HG02588 (cell line): ENCODE results near the gene CCDC85C.
"Not testable (repeated sequence)": the region's sequence is repeated elsewhere in the genome, so short reads cannot be mapped to it uniquely, and the experiment has no call there.

Source experiments
- ATAC-seq: cut with Tn5 transposase; IDR thresholded peaks from one replicate; pipeline ENCODE4 v1.9.1; 2021; ENCODE audit warnings: mild to moderate bottlenecking, moderate library complexity; ENCODE audit not compliant: unreplicated experiment

The CCDC85C gene

DNA sequence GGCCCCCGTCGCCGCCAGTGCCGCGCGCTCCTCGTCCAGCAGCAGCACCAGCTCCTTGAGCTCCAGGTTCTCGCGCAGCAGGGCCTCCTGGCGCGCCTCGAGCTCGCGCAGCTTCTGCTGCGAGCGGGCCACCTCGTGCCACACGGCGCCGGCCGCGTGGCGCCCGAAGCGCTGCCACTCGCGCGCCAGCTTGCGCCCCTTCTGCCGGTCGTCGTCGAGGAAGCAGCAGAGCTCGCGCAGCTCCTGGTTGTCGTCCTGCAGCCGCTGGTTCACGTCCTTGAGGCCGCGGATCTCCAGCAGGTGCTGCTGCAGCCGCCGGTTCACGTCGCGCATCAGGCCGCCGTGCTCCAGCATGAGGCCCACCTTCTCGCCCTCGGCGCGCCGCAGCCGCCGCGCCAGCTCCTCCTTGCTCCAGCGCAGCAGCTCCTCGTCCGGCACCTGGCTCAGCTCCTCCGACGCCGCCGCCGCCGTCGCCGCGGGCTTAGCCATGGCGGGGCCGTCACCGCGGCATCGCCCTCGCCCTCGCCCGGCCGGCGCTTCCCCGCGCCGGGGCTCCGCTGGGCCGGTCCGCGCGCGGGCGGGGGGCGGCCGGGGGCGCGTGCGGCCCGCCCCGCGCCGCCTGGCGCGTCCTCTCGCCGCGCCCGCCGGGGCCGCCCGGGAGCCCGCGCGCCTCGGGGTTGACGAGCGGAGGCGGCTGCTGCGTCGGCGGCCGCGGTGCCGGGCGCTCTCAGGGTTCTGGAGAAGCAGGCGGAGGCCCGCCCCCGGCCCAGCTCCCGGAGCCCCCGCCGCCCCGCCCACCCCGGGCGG is at the start of gene CCDC85C:
Gene CCDC85C (minus strand): TSS at position 737 of the 807 bp plus-strand sequence. CDS start 248 bp downstream, at position 489.
- no peak for ATAC-seq

DNA sequence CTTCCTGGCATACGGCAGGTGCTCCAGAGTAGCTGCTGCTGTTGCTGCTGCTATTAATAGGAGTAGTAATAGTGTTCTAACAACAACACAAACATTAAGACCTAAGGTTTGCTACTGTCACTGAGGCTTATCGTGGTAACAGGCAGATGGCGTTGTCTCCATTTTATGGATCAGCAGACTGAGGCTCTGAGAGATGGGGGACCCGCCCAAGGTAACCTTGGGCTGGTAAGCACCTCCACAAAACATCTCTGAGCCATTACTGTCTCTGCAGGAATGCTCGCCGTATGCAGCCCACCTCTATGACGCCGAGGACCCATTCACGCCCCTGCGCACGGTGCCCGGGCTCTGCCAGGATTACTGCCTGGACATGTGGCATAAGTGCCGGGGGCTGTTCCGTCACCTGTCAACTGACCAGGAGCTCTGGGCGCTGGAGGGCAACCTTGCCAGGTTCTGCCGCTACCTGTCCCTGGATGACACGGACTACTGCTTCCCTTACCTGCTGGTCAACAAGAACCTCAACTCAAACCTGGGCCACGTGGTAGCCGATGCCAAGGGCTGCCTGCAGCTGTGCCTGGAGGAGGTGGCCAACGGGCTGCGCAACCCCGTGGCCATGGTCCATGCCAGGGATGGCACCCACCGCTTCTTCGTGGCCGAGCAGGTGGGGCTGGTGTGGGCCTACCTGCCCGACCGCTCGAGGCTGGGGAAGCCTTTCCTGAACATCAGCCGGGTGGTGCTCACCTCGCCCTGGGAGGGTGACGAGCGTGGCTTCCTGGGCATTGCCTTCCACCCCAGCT is 48.1 kb upstream of the CCDC85C start:
- no peak for ATAC-seq

DNA sequence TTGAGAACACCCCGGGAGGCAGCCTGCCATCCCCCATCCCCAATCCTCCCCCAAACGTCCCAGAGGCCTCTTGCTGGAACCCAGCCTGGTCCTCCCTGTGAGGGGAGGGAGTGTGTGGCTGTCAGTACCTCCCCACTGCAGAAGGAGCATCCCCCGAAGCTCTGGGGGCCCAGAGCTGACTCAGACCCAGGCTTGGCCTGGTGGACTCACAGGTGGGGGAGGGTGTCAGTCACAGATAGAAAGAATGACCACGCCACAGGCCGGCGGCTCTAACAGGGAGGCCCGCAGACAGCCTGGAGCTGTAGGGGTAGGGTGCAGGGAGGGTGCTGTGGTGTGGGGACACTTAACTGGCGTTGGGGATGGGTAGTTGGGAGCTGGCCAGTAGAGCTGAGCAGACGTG is 46.2 kb upstream of the CCDC85C start:
- no peak for ATAC-seq

DNA sequence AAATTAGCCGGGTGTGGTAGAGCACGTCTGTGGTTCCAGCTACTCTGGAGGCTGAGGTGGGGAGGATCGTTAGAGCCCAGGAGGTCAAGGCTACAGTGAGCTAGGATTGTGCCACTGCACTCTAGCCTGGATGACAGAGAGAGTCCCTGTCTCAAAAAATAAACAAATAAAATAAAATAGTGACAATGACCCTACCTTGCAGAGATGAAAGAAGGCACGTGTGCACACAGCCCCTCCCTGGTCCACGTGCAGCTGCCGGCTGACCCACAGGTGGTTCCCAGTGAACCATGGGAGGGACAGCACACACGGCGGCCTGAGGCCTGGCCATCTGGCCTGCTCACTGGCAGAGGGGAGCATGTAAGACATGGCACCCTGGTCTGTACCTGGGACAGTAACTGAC is 45.6 kb upstream of the CCDC85C start:
- no peak for ATAC-seq

DNA sequence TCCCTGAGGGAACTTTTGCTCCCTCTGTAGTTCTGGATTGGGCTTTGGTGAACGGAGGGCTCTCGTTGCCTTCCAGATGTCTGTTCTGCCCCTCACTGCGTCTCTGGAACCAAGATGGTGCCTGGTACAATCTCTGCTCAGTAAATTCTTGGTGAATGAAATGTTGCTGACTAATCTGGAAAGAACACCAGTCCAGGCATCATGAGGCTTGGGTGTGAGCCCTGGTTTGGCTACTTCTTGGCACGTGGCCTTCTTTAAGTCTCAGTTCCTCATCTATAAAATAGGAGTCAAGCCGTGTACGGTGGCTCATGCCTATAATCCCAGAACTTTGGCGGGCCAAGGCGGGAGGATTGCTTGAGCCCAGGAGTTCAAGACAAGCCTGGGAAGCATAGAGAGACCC is 45.2 kb upstream of the CCDC85C start:
- ATAC-seq = no peak

DNA sequence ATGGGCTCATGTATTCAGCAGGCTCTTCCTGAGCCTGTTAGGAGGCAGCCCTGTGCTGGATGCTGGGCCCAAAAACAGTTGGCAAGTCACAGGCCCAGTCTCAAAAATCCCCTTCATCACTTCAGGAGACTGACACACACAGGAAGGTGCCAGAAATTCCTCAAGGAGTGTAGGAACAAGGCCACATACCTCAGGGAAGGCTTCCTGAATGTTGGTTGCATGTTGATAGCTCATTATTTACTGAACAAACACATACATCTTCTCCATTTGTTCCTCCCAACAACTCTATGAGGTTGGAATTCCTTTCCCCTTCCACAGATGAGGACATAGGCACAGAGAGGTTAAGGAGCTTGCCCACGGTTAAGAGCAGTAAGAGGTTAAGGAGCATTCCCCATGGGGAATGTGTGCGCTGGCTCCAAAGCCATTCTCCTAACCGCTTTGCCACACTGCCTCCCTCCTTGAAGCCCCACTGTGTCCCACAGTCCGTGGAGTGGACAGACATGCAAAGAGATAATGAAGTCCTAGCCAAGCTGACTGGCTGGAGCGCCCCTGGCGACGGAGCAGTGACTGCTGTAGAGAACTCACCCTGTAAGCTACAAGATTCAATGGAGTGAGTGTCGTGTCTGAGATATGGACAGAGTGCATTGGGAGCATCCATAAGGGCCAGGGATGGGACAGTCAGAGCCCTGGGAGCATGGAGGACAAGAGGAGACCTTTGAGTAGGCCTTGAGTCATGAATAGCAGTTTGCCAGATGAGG is 44.2 kb upstream of the CCDC85C start:
- ATAC-seq = no peak

DNA sequence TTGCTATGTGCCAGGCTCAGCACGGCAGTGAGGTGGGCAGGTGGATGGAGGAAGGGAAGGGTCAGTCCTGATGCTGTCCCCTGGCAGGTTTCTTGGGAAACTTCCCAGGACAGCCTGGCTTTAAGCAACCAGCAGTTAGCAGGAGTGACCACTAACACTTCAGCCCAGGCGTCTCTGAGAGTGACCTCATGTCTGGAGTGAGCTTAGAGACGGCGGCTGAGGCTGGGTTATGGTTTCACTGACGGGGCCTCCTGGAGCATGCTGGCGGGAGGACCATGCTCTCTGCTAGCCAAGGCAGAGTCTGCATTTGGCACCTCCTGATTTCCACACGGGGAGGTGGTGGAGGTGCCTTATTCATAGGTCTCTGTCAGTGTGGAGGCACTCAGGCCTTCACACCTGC is 43.4 kb upstream of the CCDC85C start:
- ATAC-seq = no peak

DNA sequence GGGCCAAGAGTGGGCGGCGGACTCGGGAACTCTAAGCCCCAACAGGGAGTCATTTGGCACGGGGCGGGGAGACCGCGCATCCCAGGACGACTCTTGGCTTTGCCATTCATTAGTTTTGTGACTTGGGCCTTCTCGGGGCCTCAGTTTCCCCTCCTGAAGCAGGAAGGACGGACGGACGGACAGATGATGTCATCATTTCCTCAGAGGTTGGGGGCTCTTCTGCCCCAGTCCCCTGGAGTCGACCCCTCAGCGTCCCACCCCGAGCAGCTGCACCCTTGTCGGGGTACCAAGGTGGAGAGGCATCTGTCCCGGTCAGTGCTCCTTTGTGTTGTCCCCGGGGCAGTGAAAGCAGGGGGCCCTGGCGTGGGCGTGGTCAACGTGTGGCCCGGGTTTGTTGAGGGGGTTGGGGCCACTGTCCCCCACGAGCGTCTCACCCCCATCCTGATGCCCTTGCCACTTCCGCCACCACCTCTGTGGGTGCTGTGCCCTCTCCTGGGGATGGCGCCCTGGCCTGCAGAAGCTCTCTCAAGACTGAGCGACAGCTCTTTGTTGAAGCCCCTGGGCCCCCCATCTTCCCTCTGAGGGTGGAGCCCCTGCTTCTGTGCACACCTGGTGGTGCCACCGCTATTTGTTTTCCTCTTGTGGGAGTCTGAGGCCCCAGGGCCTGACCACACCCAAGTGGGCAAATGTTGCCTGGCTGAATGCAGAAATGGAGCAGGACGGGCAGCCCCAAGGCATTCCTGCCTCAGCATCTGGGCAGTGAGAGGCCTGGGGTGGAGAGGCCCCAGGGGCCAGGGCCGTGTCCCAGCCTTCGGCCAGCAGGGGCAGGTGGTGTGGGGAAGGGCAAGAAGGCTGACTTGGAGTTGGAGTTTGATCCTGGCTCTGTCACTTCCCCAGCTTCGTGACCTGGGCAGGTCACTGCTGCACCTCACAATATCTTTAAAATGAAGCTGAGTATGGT is 41.8 kb upstream of the CCDC85C start:
- no peak for ATAC-seq

DNA sequence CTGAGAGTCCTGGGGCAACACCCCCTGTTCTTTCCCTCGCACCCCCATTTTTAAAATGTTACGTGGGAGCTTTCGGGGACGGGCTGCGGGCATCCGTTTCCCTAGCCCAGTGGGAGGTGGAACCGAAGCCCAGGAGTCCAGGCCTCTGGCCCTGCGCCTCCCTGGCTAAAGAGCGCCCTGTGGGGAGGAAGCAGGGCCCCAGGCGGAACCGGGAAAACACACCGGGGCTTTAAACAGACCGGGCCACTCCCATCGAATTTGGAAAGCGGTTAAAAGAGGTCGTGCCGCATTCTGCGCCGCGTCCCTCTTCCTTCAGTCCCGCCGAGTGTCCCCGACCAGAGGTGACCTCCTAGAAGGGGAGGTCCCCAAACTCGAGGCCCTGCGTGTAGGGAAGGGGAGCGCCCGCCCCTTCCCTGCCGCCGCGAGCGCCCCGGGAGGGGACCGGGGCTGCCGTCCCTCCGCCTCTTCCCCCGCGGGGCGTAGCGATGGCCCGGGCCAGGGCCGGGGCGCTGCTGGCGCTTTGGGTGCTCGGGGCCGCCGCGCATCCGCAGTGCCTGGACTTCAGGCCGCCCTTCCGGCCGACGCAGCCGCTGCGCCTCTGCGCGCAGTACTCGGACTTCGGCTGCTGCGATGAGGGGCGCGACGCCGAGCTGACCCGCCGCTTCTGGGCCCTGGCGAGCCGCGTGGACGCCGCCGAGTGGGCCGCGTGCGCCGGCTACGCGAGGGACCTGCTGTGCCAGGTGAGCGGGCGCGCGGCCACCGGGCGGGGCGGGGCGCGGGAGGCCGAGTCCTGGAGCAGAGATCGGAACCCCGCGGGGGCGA is 40.9 kb upstream of the CCDC85C start, which contains the start of gene HHIPL1:
Gene HHIPL1 (plus strand): TSS at position 407 of the 822 bp plus-strand sequence. CDS start 79 bp downstream, at position 486.
- ATAC-seq = no peak

DNA sequence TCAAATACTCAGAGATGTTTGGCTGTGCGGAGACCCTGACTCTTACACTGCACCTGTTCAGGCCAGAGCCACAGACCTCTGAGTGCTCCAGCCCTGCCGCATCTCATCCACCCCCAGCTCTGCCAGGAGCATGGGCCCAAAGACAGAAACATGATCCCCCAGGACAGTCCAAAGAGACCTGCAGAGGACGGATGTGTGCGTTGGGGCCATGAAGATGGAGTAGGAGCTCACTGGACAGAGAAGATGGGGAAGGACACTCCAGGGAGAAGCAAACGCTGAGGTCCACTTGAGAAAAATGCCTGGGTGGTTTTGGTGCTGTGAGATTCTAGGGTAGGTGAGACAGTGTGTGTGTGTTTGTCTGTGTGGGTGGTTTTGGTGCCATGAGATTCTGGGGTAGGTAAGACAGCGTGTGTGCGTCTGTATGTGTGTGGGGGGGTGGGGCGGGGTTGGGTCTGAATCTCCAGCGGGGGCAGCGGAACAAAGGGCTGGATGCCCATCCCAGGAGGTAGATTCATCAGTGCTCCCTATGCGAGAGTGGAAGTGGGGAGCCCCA is 40.1 kb upstream of the CCDC85C start:
- ATAC-seq = no peak

DNA sequence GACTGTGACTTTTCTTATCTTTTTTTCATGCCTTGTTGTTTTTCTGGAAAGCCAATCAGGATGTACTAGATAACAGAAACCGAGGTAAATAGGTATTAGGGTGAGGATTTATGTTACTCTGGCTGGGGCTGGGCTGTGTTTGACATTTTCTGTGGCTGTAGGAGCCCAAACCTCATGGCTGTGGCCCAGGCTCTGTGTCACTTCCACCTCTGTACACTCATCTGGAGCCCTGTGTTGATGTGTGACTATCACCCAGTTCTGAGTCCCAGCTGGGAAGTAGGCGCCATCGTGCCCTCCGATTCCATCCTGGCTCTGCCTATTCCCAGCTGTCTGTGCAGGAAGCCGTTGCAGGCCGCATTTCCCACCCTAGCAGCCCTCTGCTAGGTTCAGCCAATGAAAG is 39.3 kb upstream of the CCDC85C start:
- ATAC-seq = no peak

DNA sequence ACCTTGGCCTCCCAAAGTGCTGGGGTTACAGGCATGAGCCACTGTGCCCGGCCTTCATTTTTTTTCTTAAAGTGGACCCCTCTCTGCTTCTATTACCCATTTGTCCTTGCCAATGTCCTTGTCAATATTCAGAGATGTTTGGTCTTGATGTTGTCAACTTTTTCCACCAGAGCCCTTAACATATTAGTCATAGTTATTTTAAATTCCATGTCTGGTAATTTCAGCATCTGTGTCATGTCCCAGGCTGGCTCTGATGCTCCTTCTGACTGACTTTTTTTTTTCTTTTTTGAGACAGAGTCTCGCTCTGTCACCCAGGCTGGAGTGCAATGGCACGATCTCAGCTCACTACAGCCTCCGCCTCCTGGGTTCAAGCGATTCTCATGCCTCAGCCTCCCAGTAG is 38.8 kb upstream of the CCDC85C start:
- not testable (repeated sequence) for ATAC-seq

DNA sequence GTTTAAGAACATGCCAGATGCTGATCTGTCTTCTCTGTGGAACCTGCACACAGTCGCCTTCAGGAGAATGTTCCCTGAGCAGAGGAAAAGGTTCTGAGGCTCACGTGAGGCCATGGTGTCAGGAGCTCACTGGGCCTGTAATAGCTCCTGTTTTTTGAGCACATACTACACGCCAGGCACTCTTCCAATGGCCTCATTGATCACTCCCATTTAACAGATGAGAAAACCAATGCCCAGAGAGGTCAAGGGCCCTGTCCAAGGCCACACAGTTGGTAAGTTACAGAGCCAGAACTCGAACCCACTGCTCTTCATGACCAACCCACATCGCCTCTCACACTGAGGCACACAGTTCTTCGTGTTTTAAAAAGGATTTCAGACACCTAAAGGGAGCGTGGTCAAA is 33.6 kb upstream of the CCDC85C start:
- no peak for ATAC-seq

DNA sequence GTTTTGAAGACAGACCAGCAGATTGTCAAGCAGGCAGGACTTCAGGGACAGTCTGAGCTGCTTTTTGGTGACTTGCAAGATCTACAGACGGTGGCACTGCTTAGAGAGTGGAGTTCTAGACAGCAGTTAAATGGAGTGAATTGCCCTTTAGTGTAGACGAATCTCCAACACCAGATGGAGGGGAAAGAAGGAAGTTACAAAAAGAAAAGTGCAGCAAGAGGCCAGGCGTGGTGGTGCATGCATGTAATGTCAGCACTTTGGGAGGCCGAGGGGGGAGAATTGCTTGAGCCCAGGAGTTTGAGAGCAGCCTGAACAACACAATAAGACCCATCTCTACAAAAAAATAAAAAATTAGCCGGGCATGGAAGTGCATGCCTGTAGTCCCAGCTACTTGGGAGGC is 32.5 kb upstream of the CCDC85C start:
- ATAC-seq = no peak

DNA sequence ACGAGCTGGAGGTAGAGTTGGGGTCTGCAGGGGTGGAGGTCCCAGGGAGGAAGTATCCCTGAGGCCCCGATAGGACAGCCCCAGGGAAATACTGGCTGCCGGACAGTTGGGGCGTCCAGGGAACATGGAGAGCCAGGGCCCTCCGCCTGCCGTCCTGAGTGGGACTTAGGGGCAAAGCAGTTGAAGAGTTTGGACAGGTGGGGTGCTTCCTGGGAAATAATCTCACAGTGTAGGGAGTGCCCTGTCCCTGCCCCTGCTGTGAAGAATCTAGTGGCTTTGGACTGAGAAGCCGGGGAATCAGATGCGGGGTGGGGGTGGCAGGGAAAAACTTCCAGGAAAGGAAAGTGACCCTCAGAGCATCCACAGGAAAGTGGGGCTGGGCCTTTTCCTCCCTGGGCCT is 31.1 kb upstream of the CCDC85C start:
- no peak for ATAC-seq

DNA sequence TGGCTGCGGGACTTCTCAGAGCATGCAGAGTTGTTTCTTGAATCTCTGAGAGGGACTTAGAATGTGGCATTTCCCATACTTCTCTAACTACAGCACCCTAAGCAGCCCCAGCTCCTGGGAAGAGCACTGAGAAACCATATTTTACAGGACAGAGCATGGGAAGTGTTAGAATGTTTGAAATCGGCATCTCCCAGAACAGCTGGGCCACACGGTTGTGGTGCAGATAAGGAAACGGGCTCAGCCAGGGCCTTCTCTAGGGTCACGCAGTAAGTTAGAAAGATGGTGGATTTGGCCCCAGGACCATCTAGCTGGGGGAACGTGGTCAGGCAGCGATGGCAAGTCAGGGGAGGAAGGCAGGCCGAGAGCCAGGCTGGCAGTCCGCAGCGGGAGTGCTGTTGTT is 30.4 kb upstream of the CCDC85C start:
- ATAC-seq = no peak

DNA sequence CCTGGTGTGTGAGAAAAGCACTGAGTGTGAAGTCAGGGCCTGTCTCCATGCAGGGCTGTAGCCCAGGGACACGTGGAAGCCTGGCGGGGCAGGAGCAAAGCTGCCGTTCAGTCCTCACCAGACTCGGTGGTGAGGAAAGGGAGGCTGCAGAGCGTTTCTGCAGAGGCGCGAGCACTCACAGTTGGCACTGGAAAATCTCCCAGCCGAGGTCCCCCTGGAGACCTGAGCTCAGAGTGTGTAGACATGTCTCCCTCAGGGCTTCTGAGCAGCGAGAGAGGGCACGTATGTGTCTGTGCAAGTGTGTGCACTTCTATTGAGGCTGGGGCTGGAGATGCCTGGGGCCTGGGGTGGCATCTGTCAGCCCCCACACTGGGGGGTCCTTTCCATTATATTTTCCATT is 29.9 kb upstream of the CCDC85C start:
- no peak for ATAC-seq

DNA sequence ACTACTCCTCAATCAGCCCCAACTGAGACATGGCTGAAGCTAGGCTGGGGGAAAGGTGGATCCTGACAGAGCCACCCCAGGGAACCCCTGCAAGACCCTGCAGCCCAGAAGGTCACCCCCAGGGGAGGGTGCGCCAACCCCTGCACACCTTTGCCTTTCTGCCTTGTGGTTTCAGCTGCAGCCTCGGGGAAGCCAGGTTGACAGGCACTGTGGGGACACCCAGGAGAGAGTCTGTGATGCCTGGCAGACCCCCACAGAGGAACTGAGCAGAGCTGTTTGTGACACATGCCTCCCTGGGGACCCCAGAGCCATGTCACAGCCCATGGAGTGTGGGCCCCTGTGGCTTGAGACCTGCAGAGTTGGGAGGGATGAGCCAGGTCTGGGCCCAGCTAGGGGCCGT is 29.1 kb upstream of the CCDC85C start:
- ATAC-seq = no peak

DNA sequence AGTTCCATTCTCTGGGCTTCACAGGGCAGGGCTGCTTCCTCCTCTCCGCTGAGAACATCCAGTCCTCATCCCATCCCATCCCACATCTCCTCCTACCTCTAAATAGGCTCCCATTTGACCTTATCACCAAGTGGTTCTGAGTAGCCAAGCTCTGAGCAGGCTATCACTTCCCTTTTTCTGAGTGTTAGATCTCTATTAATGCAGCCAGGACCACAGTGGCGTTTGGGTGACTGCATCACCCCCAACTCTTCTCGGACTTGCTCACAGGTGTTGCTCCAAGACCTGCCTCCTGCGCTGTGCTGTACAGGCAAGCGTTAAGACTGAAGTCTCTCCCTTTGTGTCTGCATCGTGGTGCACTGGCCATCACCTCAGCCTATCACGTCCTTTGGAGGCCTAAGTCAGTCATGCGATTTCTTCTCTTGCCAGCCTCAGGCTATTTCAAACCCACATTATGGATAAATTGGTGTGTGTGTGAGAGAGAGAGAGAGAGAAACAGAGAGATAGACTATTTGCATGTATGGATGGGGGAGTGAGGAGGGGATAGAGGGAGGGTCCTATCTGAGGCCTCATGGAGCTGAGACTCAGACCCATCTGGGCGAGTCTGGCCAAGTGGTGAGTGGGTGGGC is 28.5 kb upstream of the CCDC85C start:
- ATAC-seq = no peak
